ENCODE measurements around the gene ST3GAL4. TPM values are rescaled to one million over a fixed set of nuclear protein-coding genes. Genes with fewer than 3 reads are reported as not detected.

ST3GAL4 gene
- total and polyA plus RNA-seq, 9 of the 15 experiments (the other 6 are each of a cell fraction or from before 2014, with no cell fraction given), result 0.27 to 22.9 (median 10.5) TPM

DNA sequence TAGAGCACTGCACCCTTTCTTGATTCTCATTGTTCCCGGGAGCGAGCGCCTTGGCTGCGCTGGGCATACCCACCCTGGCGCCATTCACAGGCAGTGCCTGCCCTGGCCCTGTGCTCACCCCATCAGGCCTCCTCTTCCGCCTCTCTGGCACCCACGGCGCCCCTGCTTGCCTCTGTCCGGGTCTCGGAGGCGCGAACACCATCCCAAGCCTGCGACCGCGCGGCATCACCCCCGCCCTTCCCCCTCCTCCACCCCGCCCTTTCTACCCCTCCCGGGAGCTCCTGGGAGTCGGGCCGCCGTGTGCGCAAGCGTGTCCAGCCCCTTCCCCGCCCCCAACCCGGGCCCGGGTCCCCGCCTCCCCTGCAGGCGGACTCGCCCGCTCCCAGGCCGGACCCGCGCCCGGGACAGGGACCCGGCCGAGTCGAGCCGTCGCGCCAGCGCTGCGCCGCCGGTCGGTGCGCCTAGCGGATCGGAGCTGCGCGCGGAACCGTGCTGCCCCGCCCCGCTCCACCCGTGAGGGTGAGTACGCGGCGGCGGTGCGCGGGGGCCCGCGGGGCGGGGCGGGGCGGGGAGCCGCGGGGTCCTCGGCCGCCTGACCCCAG, at the start of gene ST3GAL4 (continued):
- TF ChIP-seq HSF4 (CRISPR knock-in tag; IDR thresholded peaks at IDR 0.05; ENCODE audit: borderline replicate concordance), result no peak
- TF ChIP-seq RBFOX2 (IDR thresholded peaks at IDR 0.05; ENCODE audit: low read depth, low read length), result peak; percentile 85
- TF ChIP-seq, protein P1, sequence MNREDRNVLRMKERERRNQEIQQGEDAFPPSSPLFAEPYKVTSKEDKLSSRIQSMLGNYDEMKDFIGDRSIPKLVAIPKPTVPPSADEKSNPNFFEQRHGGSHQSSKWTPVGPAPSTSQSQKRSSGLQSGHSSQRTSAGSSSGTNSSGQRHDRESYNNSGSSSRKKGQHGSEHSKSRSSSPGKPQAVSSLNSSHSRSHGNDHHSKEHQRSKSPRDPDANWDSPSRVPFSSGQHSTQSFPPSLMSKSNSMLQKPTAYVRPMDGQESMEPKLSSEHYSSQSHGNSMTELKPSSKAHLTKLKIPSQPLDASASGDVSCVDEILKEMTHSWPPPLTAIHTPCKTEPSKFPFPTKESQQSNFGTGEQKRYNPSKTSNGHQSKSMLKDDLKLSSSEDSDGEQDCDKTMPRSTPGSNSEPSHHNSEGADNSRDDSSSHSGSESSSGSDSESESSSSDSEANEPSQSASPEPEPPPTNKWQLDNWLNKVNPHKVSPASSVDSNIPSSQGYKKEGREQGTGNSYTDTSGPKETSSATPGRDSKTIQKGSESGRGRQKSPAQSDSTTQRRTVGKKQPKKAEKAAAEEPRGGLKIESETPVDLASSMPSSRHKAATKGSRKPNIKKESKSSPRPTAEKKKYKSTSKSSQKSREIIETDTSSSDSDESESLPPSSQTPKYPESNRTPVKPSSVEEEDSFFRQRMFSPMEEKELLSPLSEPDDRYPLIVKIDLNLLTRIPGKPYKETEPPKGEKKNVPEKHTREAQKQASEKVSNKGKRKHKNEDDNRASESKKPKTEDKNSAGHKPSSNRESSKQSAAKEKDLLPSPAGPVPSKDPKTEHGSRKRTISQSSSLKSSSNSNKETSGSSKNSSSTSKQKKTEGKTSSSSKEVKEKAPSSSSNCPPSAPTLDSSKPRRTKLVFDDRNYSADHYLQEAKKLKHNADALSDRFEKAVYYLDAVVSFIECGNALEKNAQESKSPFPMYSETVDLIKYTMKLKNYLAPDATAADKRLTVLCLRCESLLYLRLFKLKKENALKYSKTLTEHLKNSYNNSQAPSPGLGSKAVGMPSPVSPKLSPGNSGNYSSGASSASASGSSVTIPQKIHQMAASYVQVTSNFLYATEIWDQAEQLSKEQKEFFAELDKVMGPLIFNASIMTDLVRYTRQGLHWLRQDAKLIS (CRISPR knock-in tag; IDR thresholded peaks at IDR 0.05), result no peak
- no peak for TF ChIP-seq U2AF1 (optimal IDR thresholded peaks at IDR 0.05; ENCODE audit: low read depth, low read length)
- TF ChIP-seq ZNF586 (CRISPR knock-in tag; conservative IDR thresholded peaks at IDR 0.05), result no peak
- TF ChIP-seq ZNF124 (CRISPR knock-in tag; IDR thresholded peaks at IDR 0.05), result no peak
- TF ChIP-seq SP1 (CRISPR knock-in tag; IDR thresholded peaks at IDR 0.05), result no peak
- no peak for TF ChIP-seq ARHGAP35 (IDR thresholded peaks at IDR 0.05; ENCODE audit: partially characterized antibody)
- peak; percentile 51; the same call in 1 of the 2 replicates for TF ChIP-seq EP400 (IDR thresholded peaks at IDR 0.05)
- TF ChIP-seq POLR2A (conservative IDR thresholded peaks at IDR 0.05), result peak; percentile 78
- no peak for TF ChIP-seq SAP30 (IDR thresholded peaks at IDR 0.05; ENCODE audit: borderline replicate concordance, insufficient read depth, low read depth, low read length, poor library complexity, severe bottlenecking)
- TF ChIP-seq MCM7 (IDR thresholded peaks at IDR 0.05), result no peak
- no peak for TF ChIP-seq CBFB (CRISPR knock-in tag; IDR thresholded peaks at IDR 0.05)
- no peak for TF ChIP-seq PCBP2 (IDR thresholded peaks at IDR 0.05; ENCODE audit: low read depth, low read length, poor library complexity, severe bottlenecking)
- TF ChIP-seq CXXC5 (CRISPR knock-in tag; IDR thresholded peaks at IDR 0.05), result peak; percentile 74
- peak; percentile 29 for TF ChIP-seq RBBP5 (IDR thresholded peaks at IDR 0.05; ENCODE audit: borderline replicate concordance, insufficient read depth, low read length, poor library complexity, severe bottlenecking)
- TF ChIP-seq GTF2F1 (IDR thresholded peaks at IDR 0.05; ENCODE audit: low read depth, low read length), result no peak
- TF ChIP-seq CREB1 (IDR thresholded peaks at IDR 0.05), result peak; percentile 16; the same call in 1 of the 2 replicates
- no peak for TF ChIP-seq CREB1 (CRISPR knock-in tag; IDR thresholded peaks at IDR 0.05)
- no peak for TF ChIP-seq GABPB2 (CRISPR knock-in tag; conservative IDR thresholded peaks at IDR 0.05)
- TF ChIP-seq, protein P2, sequence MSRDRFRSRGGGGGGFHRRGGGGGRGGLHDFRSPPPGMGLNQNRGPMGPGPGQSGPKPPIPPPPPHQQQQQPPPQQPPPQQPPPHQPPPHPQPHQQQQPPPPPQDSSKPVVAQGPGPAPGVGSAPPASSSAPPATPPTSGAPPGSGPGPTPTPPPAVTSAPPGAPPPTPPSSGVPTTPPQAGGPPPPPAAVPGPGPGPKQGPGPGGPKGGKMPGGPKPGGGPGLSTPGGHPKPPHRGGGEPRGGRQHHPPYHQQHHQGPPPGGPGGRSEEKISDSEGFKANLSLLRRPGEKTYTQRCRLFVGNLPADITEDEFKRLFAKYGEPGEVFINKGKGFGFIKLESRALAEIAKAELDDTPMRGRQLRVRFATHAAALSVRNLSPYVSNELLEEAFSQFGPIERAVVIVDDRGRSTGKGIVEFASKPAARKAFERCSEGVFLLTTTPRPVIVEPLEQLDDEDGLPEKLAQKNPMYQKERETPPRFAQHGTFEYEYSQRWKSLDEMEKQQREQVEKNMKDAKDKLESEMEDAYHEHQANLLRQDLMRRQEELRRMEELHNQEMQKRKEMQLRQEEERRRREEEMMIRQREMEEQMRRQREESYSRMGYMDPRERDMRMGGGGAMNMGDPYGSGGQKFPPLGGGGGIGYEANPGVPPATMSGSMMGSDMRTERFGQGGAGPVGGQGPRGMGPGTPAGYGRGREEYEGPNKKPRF (IDR thresholded peaks at IDR 0.05; ENCODE audit: low read depth, low read length), result no peak
- TF ChIP-seq, protein P3, sequence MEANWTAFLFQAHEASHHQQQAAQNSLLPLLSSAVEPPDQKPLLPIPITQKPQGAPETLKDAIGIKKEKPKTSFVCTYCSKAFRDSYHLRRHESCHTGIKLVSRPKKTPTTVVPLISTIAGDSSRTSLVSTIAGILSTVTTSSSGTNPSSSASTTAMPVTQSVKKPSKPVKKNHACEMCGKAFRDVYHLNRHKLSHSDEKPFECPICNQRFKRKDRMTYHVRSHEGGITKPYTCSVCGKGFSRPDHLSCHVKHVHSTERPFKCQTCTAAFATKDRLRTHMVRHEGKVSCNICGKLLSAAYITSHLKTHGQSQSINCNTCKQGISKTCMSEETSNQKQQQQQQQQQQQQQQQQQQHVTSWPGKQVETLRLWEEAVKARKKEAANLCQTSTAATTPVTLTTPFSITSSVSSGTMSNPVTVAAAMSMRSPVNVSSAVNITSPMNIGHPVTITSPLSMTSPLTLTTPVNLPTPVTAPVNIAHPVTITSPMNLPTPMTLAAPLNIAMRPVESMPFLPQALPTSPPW (CRISPR knock-in tag; IDR thresholded peaks at IDR 0.05), result peak; percentile 99

Data from K562 (cell line).